Muscle layer of duodenum (tissue), 2 donors: Measurements from ENCODE around the gene SFPQ.
"Not testable (repeated sequence)": the region's sequence is repeated elsewhere in the genome, so short reads cannot be mapped to it uniquely, and the experiment has no call there.

Experiments
- H3K27ac ChIP-seq: one replicate; pipeline ENCODE4 v1.7.0; 2013; ENCODE audit warnings: mild to moderate bottlenecking, low read length
- H3K27me3 ChIP-seq: one replicate; pipeline ENCODE4 v1.7.0; 2013; ENCODE audit warnings: low read depth, mild to moderate bottlenecking, control low read depth, low read length
- H3K36me3 ChIP-seq, 2 donors: one replicate each; pipeline ENCODE4 v1.7.0; 2013; ENCODE audit warnings: low read length in 2 of 2, control low read depth in 1 of 2, mild to moderate bottlenecking in 1 of 2; ENCODE audit not compliant: insufficient read depth in 2 of 2, control insufficient read depth in 1 of 2
- H3K4me1 ChIP-seq, 2 donors: one replicate each; pipeline ENCODE4 v1.7.0; 2013; ENCODE audit warnings: low read length in 2 of 2, mild to moderate bottlenecking in 2 of 2, control low read depth in 1 of 2, moderate library complexity in 1 of 2; ENCODE audit not compliant: insufficient read depth in 2 of 2, control insufficient read depth in 1 of 2
- H3K4me3 ChIP-seq, 2 donors: one replicate each; pipeline ENCODE4 v1.7.0; 2013; ENCODE audit warnings: low read length in 2 of 2, low read depth in 1 of 2, mild to moderate bottlenecking in 1 of 2
- H3K9me3 ChIP-seq, 2 donors: one replicate each; pipeline ENCODE4 v1.7.0; 2013; ENCODE audit warnings: low read length in 2 of 2, control low read depth in 1 of 2, mild to moderate bottlenecking in 1 of 2; ENCODE audit not compliant: control insufficient read depth in 1 of 2
- donor health status: healthy.

SFPQ gene

DNA sequence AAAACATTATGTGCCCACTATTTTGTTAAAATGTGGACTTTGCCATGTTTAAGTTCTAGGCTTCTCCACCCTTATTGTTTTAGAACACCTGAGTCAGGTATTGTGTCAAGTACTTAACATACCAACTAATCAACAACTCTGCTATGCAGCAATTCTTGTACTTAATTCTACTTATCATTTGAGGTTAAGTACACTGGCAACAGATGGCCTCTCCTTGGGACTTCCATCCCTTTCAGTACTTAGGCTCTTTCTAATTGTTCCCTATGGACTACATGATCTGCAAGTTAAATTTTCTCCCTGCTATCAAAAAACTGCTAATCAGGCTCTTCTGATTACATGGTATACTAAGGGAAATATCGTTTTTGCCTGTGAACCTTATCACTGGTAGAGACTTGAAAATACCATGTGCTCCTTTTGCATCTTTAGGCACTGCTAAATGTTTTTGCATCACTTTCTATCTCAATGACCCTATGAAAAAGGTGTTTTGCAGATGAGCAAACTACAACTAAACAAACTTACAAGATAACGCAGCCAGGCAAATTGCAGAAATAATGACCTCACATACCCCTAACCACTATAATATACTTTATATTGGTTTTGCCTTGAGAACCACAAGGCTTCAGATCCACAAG is 18.9 kb downstream of the SFPQ start:
- H3K9me3 ChIP-seq = no peaks in the 10 kb centered on the region
- H3K27me3 ChIP-seq = no peaks in the 10 kb centered on the region
- peaks cover 0 to 10% of the 10 kb centered on the region in 2 donors for H3K4me1 ChIP-seq
- H3K4me3 ChIP-seq = no peak overlapping the region
- no peak overlapping the region for H3K27ac ChIP-seq
- H3K36me3 ChIP-seq = peaks cover 40 to 42% of the 10 kb centered on the region in 2 donors

GRCh38 chr1:35173491-35173890 is 19.5 kb downstream of the SFPQ start:
- Histone ChIP-seq H3K36me3 (peaks cover 34 to 36% of the 10 kb centered on the region in 2 donors), H3K27ac (no peak overlapping the region), H3K27me3 (no peaks in the 10 kb centered on the region), H3K4me3 (no peak overlapping the region), H3K9me3 (no peaks in the 10 kb centered on the region), H3K4me1 (peaks cover 0 to 5% of the 10 kb centered on the region in 2 donors)

GRCh38 chr1:35172022-35172421 is 20.9 kb downstream of the SFPQ start:
- H3K27ac ChIP-seq = no peak overlapping the region
- H3K9me3 ChIP-seq = no peaks in the 10 kb centered on the region
- no peaks in the 10 kb centered on the region for H3K4me1 ChIP-seq
- H3K4me3 ChIP-seq = no peak overlapping the region
- peaks cover 20 to 22% of the 10 kb centered on the region in 2 donors for H3K36me3 ChIP-seq
- no peaks in the 10 kb centered on the region for H3K27me3 ChIP-seq

GRCh38 chr1:35171579-35171978 is 21.4 kb downstream of the SFPQ start:
- Histone ChIP-seq H3K9me3 (no peaks in the 10 kb centered on the region), H3K4me3 (no peak overlapping the region), H3K4me1 (no peaks in the 10 kb centered on the region), H3K27ac (no peak overlapping the region), H3K36me3 (peaks cover 17 to 18% of the 10 kb centered on the region in 2 donors), H3K27me3 (no peaks in the 10 kb centered on the region)

- H3K4me3 ChIP-seq = no peak overlapping the region
- H3K36me3 ChIP-seq = no peaks in the 10 kb centered on the region
- peaks cover 0 to 10% of the 10 kb centered on the region in 2 donors for H3K9me3 ChIP-seq
- no peaks in the 10 kb centered on the region for H3K27me3 ChIP-seq
- no peak overlapping the region for H3K27ac ChIP-seq
- no peaks in the 10 kb centered on the region for H3K4me1 ChIP-seq
Observed at GRCh38 chr1:35164893-35165292, 28.1 kb downstream of the SFPQ start.

GRCh38 chr1:35151220-35151619 is 41.7 kb downstream of the SFPQ start:
- Histone ChIP-seq H3K9me3 (no peaks in the 10 kb centered on the region), H3K4me1 (no peaks in the 10 kb centered on the region), H3K27me3 (no peaks in the 10 kb centered on the region), H3K27ac (no peak overlapping the region), H3K4me3 (no peak overlapping the region), H3K36me3 (no peaks in the 10 kb centered on the region)

- not testable (repeated sequence) for H3K9me3 ChIP-seq, H3K4me1 ChIP-seq, H3K27me3 ChIP-seq, H3K36me3 ChIP-seq, H3K27ac ChIP-seq, H3K4me3 ChIP-seq
Observed at GRCh38 chr1:35145892-35146549, 46.9 kb downstream of the SFPQ start.

- Histone ChIP-seq H3K36me3 (no peaks in the 10 kb centered on the region), H3K9me3 (no peaks in the 10 kb centered on the region), H3K27me3 (no peaks in the 10 kb centered on the region), H3K27ac (no peak overlapping the region), H3K4me3 (no peak overlapping the region), H3K4me1 (no peaks in the 10 kb centered on the region)
Observed at GRCh38 chr1:35143737-35144508, 49.0 kb downstream of the SFPQ start.

- H3K27me3 ChIP-seq, H3K4me3 ChIP-seq, H3K27ac ChIP-seq, H3K36me3 ChIP-seq, H3K4me1 ChIP-seq, H3K9me3 ChIP-seq: not testable (repeated sequence)
Observed at GRCh38 chr1:35142728-35143127, 50.2 kb downstream of the SFPQ start.

DNA sequence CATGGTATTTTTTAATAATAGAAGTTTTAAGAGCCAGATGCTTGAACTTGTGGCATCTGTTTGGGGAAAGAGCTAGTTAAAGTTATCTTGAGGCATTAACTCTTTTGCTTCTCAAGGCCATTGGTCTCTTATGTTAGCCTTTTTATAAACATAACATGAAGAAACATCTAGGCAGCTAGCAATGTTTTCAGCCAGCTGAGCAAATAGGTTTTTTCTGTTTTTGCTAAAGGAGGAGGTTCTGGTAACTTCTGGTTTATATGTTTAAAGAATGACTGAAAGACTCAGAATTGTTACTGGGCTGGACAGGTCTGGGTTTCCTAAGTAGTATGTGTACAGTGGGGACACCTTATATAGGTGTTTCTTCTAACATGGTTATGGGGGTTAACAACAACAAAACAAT is 50.7 kb downstream of the SFPQ start:
- not testable (repeated sequence) for H3K36me3 ChIP-seq, H3K4me1 ChIP-seq, H3K4me3 ChIP-seq, H3K27me3 ChIP-seq, H3K27ac ChIP-seq, H3K9me3 ChIP-seq

DNA sequence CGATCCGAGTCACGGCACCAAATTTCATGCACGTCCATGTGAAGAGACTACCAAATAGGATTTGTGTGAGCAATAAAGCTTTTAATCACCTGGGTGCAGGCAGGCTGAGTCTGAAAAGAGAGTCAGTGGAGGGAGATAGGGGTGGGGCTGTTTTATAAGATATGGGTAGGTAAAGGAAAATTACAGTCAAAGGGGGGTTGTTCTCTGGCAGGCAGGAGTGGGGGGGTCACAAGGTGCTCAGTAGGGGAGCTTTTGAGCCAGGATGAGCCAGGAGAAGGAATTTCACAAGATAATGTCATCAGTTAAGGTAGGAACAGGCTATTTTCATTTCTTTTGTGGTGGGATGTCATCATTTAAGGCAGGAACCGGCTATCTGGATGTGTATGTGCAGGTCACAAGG is 55.4 kb downstream of the SFPQ start:
- H3K4me3 ChIP-seq, H3K36me3 ChIP-seq, H3K27ac ChIP-seq, H3K9me3 ChIP-seq, H3K4me1 ChIP-seq, H3K27me3 ChIP-seq: not testable (repeated sequence)
